WI38 (cell line): ENCODE measurements around the gene TBC1D5.
"Not testable (repeated sequence)": the region's sequence is repeated elsewhere in the genome, so short reads cannot be mapped to it uniquely, and the experiment has no call there.

Experiments
- H3K4me3 ChIP-seq: 2 replicates; pipeline ENCODE4 v1.5.1; 2011; ENCODE audit warnings: low read depth, mild to moderate bottlenecking, control low read depth, low read length
- CTCF ChIP-seq: IDR thresholded peaks from 2 replicates; pipeline ENCODE4 v1.5.1; 2012; ENCODE audit warnings: low read depth, mild to moderate bottlenecking, control low read depth, low read length

The TBC1D5 gene, protein sequence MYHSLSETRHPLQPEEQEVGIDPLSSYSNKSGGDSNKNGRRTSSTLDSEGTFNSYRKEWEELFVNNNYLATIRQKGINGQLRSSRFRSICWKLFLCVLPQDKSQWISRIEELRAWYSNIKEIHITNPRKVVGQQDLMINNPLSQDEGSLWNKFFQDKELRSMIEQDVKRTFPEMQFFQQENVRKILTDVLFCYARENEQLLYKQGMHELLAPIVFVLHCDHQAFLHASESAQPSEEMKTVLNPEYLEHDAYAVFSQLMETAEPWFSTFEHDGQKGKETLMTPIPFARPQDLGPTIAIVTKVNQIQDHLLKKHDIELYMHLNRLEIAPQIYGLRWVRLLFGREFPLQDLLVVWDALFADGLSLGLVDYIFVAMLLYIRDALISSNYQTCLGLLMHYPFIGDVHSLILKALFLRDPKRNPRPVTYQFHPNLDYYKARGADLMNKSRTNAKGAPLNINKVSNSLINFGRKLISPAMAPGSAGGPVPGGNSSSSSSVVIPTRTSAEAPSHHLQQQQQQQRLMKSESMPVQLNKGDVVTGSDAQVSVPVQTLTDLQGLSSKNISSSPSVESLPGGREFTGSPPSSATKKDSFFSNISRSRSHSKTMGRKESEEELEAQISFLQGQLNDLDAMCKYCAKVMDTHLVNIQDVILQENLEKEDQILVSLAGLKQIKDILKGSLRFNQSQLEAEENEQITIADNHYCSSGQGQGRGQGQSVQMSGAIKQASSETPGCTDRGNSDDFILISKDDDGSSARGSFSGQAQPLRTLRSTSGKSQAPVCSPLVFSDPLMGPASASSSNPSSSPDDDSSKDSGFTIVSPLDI

GRCh38 chr3:17742102-17742879, at the start of gene TBC1D5:
TBC1D5 (minus strand) TSS chr3:17742631; CDS start chr3:17508570, 234,061 bp downstream.
- no peak for TF ChIP-seq CTCF
- H3K4me3 ChIP-seq: peak within 1 kb of the TSS; percentile 66

- no peak overlapping the region for H3K4me3 ChIP-seq
- no peak for TF ChIP-seq CTCF
These were observed 41.0 kb upstream of the TBC1D5 start for GRCh38 chr3:17783426-17783825.

DNA sequence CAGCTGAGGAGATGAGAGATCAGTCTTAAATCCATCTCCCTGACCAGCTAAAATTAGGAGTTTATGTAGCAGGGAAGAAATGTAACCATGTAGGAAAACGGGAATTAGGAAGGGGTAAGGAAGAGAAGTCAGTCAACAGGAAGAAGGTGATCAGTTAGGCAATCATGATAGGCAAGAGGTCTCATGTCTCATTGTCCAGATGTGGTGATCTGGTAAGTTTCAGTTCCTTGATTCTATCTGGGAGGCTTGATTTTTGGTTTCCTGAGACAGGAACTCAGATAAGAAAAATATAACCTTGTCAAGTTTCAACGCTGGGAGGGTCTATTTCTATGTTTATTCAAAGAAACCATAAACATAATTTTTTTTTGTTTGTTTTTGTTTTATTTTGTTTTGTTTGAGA, 40.3 kb upstream of the TBC1D5 start:
- H3K4me3 ChIP-seq: no peak overlapping the region

DNA sequence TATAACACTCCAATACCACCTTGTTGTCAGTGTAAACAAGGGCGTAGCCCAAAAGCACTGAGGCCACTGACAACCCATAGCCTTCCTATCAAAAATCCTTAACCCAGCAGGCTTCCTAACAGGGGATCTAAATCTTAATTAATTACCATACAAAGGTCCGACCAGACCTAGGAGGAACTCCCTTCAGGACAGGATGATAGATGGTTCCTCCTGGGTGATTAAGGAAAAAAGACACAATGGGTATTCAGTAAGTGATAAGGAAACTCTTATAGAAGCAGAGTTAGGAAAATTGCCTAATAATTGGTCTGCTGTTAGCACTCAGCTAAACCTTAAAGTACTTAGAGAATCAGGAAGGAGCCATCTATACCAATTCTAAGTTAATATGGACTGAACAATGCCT, 37.9 kb upstream of the TBC1D5 start:
- not testable (repeated sequence) for H3K4me3 ChIP-seq

More for the DNA sequence above, 40.3 kb upstream of the TBC1D5 start:
- no peak for TF ChIP-seq CTCF

DNA sequence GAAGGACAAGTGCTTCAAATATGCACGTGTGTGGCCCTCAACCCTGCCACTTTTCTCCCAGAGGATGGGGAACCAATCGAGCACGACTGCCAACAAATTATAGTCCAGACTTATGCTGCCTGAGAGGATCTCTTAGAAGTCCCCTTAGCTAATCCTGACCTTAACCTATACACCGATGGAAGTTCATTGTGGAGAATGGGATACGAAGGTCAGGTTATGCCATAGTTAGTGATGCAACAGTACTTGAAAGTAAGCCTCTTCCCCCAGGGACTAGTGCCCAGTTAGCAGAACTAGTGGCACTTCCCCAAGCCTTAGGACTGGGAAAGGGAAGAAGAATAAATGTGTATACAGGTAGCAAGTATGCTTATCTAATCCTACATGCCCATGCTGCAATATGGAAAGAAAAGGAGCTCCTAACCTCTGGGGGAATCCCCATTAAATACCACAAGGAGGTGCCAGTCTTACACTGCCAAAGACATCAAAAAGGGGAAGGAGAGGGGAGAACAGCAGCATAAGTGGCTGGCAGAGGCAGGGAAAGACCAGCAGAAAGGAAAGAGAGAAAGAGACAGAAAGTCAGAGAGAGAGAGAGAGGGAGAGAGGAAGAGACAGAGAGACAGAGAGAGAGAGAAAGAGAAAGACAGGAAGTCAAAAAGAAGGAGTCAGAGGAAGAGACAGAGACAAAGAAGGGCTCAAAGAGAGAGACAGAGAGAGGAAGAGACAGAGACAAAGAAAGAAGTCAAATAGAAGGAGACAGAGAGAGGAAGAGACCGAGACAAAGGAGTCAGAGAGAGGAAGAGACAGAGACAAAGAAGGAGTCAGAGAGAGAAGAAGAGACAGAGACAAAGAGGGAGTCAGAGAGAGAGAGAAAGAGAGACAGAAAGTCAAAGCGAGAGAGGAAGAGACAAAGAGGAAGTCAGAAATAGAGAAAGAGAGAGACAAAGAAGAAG, 37.1 kb upstream of the TBC1D5 start:
- H3K4me3 ChIP-seq: not testable (repeated sequence)

DNA sequence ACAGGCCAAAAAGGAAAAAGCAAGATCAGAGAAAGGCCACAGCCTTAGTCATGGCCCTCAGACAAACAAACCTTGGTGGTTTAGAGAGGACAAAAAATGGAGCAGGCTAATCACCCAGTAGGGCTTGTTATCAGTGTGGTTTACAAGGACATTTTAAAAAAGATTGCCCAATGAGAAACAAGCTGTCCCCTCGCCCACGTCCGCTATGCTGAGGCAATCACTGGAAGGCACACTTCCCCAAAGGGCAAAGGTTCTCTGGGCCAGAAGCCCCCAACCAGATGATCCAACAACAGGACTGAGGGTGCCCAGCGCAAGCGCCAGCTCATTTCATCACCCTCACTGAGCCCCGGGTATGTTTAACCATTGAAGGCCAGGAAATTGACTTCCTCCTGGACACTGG, 34.9 kb upstream of the TBC1D5 start:
- H3K4me3 ChIP-seq: not testable (repeated sequence)

DNA sequence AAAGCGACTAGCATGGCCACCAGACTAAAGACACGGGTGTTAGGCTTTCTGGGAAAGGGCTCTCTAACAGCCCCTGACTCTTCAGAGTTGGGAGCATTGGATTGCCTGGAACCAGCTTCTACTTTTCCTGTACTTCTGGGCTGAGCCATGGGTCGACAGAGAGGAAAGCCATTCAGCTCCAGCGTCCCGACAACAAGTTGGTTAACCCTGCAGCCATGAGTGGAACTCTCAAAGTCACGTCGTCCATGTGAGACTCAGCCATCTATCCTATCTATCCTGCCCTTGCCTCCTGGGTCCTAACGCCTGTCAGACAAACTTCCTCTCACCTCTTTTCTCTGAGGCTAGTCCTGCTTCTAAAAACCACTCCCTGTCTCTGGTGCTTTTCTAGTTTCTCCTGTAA, 32.6 kb upstream of the TBC1D5 start:
- no peak for TF ChIP-seq CTCF
- no peak overlapping the region for H3K4me3 ChIP-seq

DNA sequence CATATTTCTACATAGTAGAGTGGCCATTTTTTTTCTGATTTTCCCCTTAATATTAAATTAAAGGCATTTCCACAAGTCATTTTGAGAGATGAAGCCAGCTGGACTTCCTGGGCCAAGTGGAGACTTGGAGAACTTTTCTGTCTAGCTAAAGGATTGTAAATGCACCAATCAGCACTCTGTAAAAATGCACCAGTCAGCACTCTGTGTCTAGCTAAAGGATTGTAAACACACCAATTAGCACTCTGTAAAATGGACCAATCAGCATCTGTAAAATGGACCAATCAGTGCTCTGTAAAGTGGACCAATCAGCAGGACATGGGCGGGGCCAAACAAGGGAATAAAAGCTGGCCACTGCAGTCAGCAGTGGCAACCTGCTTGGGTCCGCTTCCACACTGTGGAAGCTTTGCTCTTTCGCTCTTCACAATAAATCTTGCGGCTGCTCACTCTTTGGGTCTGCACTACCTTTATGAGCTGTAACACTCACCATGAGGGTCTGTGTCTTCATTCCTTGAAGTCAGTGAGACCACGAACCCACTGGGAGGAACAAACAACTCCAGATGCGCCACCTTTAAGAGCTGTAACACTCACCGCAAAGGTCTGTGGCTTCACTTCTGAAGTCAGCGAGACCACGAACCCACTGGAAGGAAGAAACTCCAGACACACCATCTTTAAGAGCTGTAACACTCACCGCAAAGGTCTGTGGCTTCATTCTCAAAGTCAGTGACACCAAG, 31.9 kb upstream of the TBC1D5 start:
- not testable (repeated sequence) for H3K4me3 ChIP-seq
